A673 (cell line): ENCODE measurements around the gene NRP2. TPM values are rescaled to one million over a fixed set of nuclear protein-coding genes. Genes with fewer than 3 reads are reported as not detected.

Source experiments
- BruUV-seq: library from RNA; stranded (reverse); fragments of 400-500 nt; replicated peaks from 2 replicates; lab custom pipeline; 2021; lab: Mats Ljungman, UMichigan
- CTCF ChIA-PET: fragments of 300-600 bp; sonication (Branson Sonifier 250); formaldehyde crosslinking; loops from one replicate; lab custom pipeline; 2022; ENCODE audit warnings: antibody characterized with exemption; lab: Charles Lee
- POLR2A ChIA-PET: fragments of 300-600 bp; sonication (Branson Sonifier 250); formaldehyde crosslinking; loops from one replicate; lab custom pipeline; 2022; ENCODE audit warnings: antibody characterized with exemption; ENCODE audit not compliant: low non-redundant PET; lab: Charles Lee
- DNase-seq: peaks from one replicate; pipeline ENCODE4 v3.0.0-alpha.2; 2015; ENCODE audit warnings: low spot score
- H3K27ac ChIP-seq: fragments of 200-600 bp; sonication (generic); 2 replicates; pipeline ENCODE4 v1.5.1; 2016; ENCODE audit warnings: mixed run types, low read depth, mild to moderate bottlenecking, mixed read lengths, antibody characterized with exemption, low read length; ENCODE audit not compliant: poor library complexity, severe bottlenecking
- H3K27me3 ChIP-seq: fragments of 200-600 bp; sonication (generic); replicated peaks from 2 replicates; pipeline ENCODE4 v1.6.1; 2017; ENCODE audit warnings: mixed run types, low read depth, mild to moderate bottlenecking, mixed read lengths, antibody characterized with exemption, low read length; ENCODE audit not compliant: insufficient read depth, poor library complexity
- H3K36me3 ChIP-seq: fragments of 200-600 bp; sonication (generic); 2 replicates; pipeline ENCODE4 v1.6.1; 2016; ENCODE audit warnings: mixed run types, mild to moderate bottlenecking, mixed read lengths, antibody characterized with exemption, low read length; ENCODE audit not compliant: insufficient read depth, poor library complexity, severe bottlenecking
- H3K4me1 ChIP-seq: fragments of 200-600 bp; sonication (generic); 2 replicates; pipeline ENCODE4 v1.6.1; 2017; ENCODE audit warnings: mixed run types, mild to moderate bottlenecking, mixed read lengths, antibody characterized with exemption, low read length; ENCODE audit not compliant: insufficient read depth, poor library complexity, severe bottlenecking
- H3K4me3 ChIP-seq: fragments of 200-600 bp; sonication (generic); 2 replicates; pipeline ENCODE4 v1.5.1; 2016; ENCODE audit warnings: low read depth, mixed run types, mild to moderate bottlenecking, mixed read lengths, low read length; ENCODE audit not compliant: poor library complexity, severe bottlenecking
- H3K9me3 ChIP-seq: fragments of 200-600 bp; sonication (generic); 2 replicates; pipeline ENCODE4 v1.6.1; 2016; ENCODE audit warnings: mixed run types, low read depth, mild to moderate bottlenecking, mixed read lengths, antibody characterized with exemption, low read length; ENCODE audit not compliant: poor library complexity, severe bottlenecking
- CTCF ChIP-seq: fragments of 300-800, 200-600 bp; sonication (generic); conservative IDR thresholded peaks from 2 replicates; pipeline ENCODE4 v1.5.1; 2017; ENCODE audit warnings: low read depth, mild to moderate bottlenecking, antibody characterized with exemption, low read length, moderate library complexity, mixed read lengths
- EZH2 ChIP-seq: fragments of 200-600 bp; sonication (generic); IDR thresholded peaks from 2 replicates; pipeline ENCODE4 v1.6.1; 2017; ENCODE audit warnings: borderline replicate concordance, low read depth, mild to moderate bottlenecking, mixed read lengths, antibody characterized with exemption, low read length; ENCODE audit not compliant: poor library complexity, severe bottlenecking
- intact Hi-C: fragments of 100-400 bp; cut with micrococcal nuclease; formaldehyde crosslinking; loops from one replicate; pipeline ENCODE4 v1.10.0; 2022; ENCODE audit not compliant: unreplicated experiment
- total RNA-seq: library from RNA; stranded (reverse); gene quantifications from 2 replicates; pipeline ENCODE4 v1.2.3, GENCODE V29; 2021

Gene NRP2
- total RNA-seq, 1 experiment from 2014 or later: 4.0 TPM

GRCh38 chr2:205700331-205701132 is 18.2 kb downstream of the NRP2 start:
- Histone ChIP-seq H3K4me3 (no peak overlapping the region), H3K27ac (no peak overlapping the region), H3K27me3 (no peaks in the 10 kb centered on the region), H3K4me1 (no peaks in the 10 kb centered on the region), H3K9me3 (no peaks in the 10 kb centered on the region), H3K36me3 (no peaks in the 10 kb centered on the region)
- POLR2A ChIA-PET: no interaction called here
- CTCF ChIA-PET: no interaction called here
- DNase-seq: no peak
- intact Hi-C loops: no loop called here
- TF ChIP-seq CTCF (no peak), EZH2 (no peak)
- no TSS peak for BruUV-seq

DNA sequence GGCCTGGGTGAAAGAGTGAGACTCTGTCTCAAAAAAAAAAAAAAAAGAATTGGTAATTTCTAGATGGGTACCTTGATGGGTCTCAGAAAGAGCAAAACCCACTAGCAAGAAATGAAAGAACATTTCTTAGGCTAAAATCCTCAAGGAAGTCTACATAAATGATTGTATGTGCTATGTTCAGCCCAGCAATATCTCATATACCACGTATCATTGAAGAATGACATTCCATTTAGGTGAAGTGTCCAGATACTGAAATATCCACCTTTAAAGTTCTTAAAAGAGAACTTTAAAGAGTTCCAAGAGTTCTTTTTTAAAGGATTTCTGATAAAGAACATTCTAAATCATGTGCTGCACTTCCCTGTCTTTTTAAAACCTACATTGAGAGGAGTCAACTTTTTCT is 19.2 kb downstream of the NRP2 start:
- intact Hi-C loops: no loop called here
- Histone ChIP-seq H3K36me3 (no peaks in the 10 kb centered on the region), H3K27ac (no peak overlapping the region), H3K4me1 (no peaks in the 10 kb centered on the region), H3K27me3 (no peaks in the 10 kb centered on the region), H3K4me3 (no peak overlapping the region), H3K9me3 (no peaks in the 10 kb centered on the region)
- ChIA-PET CTCF (no interaction called here), POLR2A (no interaction called here)
- no peak for DNase-seq
- BruUV-seq: no TSS peak
- no peak for TF ChIP-seq CTCF
- no peak for TF ChIP-seq EZH2

DNA sequence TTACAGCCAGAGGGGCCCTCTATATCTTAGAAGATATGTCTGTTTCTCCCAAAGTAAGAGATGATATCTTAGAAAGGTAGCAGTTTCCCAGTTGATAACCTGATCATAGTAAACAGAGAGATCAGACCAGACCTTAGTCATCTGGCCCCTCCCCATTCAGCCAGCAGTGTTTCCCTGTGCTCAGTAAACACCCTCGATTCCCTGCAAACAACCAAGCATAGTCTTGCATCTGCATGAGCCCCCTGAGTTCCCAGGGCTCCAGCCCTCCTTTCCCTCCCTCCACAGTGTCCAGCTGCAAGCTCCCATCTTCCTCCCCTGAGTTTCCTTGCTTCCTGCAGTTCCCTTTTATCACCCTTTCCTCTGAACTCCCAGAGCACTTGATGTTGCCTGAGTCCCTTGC is 20.3 kb downstream of the NRP2 start:
- no peak for TF ChIP-seq CTCF
- no peak for TF ChIP-seq EZH2
- Histone ChIP-seq H3K9me3 (no peaks in the 10 kb centered on the region), H3K4me3 (no peak overlapping the region), H3K27ac (no peak overlapping the region), H3K27me3 (no peaks in the 10 kb centered on the region), H3K4me1 (peaks cover 4% of the 10 kb centered on the region), H3K36me3 (no peaks in the 10 kb centered on the region)
- ChIA-PET CTCF (no interaction called here), POLR2A (no interaction called here)
- intact Hi-C loops: no loop called here
- BruUV-seq: no TSS peak
- no peak for DNase-seq
